PC-9 (cell line): ENCODE measurements around the gene ASPDH.

Experiments
- CTCF ChIP-seq: fragments of 200-600 bp; sonication (generic); conservative IDR thresholded peaks from 2 replicates; pipeline ENCODE4 v1.6.1; 2017; ENCODE audit warnings: mixed run types, antibody characterized with exemption, mild to moderate bottlenecking, moderate library complexity
- EZH2 ChIP-seq: fragments of 200-600 bp; sonication (generic); IDR thresholded peaks from 2 replicates; pipeline ENCODE4 v1.8.0; 2017; ENCODE audit warnings: antibody characterized with exemption, low read depth

DNA sequence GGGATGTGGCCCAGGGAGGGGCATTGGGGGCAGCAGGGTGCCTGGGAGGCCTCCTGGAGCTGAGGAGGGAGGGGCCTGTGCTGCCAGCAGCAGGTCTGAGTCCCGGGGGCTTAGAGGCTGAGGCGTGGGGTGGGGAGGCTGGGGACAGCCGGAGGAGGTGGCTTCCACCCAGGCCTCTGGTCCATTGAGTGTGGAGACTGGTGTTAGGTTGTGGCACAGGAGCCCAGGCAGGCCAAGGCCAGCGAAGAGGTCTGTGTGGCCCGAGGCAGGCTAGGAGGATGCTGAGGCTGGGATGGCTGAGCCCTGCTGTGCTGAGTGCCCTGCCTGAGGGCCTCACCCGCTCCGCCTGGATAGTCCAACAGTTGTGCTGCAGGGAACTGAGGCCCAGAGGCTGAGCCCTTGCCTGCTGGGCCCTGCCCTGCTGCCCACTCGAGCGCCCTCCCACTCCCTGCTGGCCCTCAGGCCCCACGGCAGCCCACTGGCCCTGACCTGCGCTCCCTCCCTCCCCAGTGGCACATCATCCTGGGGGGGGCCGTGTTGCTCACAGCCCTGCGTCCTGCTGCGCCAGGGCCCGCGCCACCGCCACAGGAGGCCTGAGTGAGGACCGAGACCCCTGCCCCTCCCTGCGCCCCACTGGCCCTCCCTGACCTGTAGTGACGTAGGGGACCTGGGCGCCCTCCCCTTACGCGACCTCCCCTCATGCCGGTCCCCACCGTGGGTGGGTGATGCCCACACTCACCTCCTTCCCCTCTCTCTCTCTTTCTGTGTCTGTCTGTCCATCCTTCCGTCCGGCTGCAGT lies 32.2 kb downstream of the ASPDH start:
- TF ChIP-seq CTCF (no peak), EZH2 (no peak)
